Measurements from ENCODE around the gene IRGM. TPM values are rescaled to one million over a fixed set of nuclear protein-coding genes. Genes with fewer than 3 reads are reported as not detected.

IRGM gene
- total RNA-seq (2022; extraction: Qiagen RNA extraction; ENCODE audit: low read depth), result 0.13 to 0.40 TPM in 2 of 5 replicates, not detected in the others

GRCh38 chr5:150846308-150846653 is at the start of gene IRGM:
Gene IRGM (plus strand): TSS chr5:150846521. CDS start chr5:150848124, 1,603 bp downstream.

Other genes with a start within 250 kb of the IRGM start
- 25.3 to 32.6 TPM (median 29.7 TPM) in 5 replicates for gene SYNPO, start 205.9 kb upstream of the IRGM start, total RNA-seq (2022; extraction: Qiagen RNA extraction; ENCODE audit: low read depth)
- gene MYOZ3, start 185.3 kb upstream of the IRGM start, total RNA-seq (2022; extraction: Qiagen RNA extraction; ENCODE audit: low read depth), result 0.05 to 0.09 TPM (median 0.06 TPM) in 4 of 5 replicates, not detected in the other
- gene RBM22, start 145.5 kb upstream of the IRGM start, total RNA-seq (2022; extraction: Qiagen RNA extraction; ENCODE audit: low read depth), result 47.8 to 57.5 TPM (median 51.0 TPM) in 5 replicates
- 17.3 to 19.8 TPM (median 18.4 TPM) in 5 replicates for gene DCTN4, start 87.5 kb upstream of the IRGM start, total RNA-seq (2022; extraction: Qiagen RNA extraction; ENCODE audit: low read depth)
- gene SMIM3, start 67.8 kb upstream of the IRGM start, total RNA-seq (2022; extraction: Qiagen RNA extraction; ENCODE audit: low read depth), result 3.0 to 4.4 TPM (median 3.6 TPM) in 5 replicates
- gene ZNF300, start 58.5 kb downstream of the IRGM start, total RNA-seq (2022; extraction: Qiagen RNA extraction; ENCODE audit: low read depth), result 2.3 to 3.1 TPM (median 2.6 TPM) in 5 replicates
- 14.0 to 19.3 TPM (median 17.8 TPM) in 5 replicates for gene GPX3, start 174.1 kb downstream of the IRGM start, total RNA-seq (2022; extraction: Qiagen RNA extraction; ENCODE audit: low read depth)
- 121 to 143 TPM (median 127 TPM) in 5 replicates for gene TNIP1, start 234.5 kb downstream of the IRGM start, total RNA-seq (2022; extraction: Qiagen RNA extraction; ENCODE audit: low read depth)